Pancreas (tissue), 10 donors: ENCODE results near the gene ARL16. TPM values are rescaled to one million over a fixed set of nuclear protein-coding genes. Genes with fewer than 3 reads are reported as not detected.

Experiments used
- ATAC-seq, 4 donors: fragments of 200-7000 bp; cut with Tn5 transposase; one replicate each; pipeline versions ENCODE4 v1.8.0 to v1.9.1; 2020; ENCODE audit warnings: mild to moderate bottlenecking in 4 of 4, moderate library complexity in 4 of 4
- DNase-seq, 6 donors: peaks; one replicate each; pipeline ENCODE4 v3.0.0-alpha.2; 2020
- FAIRE-seq: peaks from 2 replicates; lab custom pipeline; 2012; peaks lifted over from hg19 to GRCh38; lab: Jason Lieb, UNC
- H3K27ac ChIP-seq, 4 donors: fragments of 200-600 bp; sonication (generic); 1 replicate in 3 of 4; 2 replicates in 1 of 4; pipeline versions ENCODE4 v1.5.0 to v1.8.0; 2020
- H3K27me3 ChIP-seq, 4 donors: fragments of 200-600 bp; one replicate each; pipeline ENCODE4 v1.8.0; 2021
- H3K36me3 ChIP-seq, 3 donors: fragments of 200-600 bp; sonication (generic) in 1 of 3; one replicate each; pipeline versions ENCODE4 v1.5.0 to v1.8.0; 2020 to 2021
- H3K4me1 ChIP-seq, 3 donors: fragments of 200-600 bp; one replicate each; pipeline ENCODE4 v1.8.0; 2021
- H3K4me3 ChIP-seq, 4 donors: fragments of 200-600 bp; sonication (generic) in 2 of 4; one replicate each; pipeline versions ENCODE4 v1.5.0 to v1.8.0; 2020 to 2021
- H3K9me3 ChIP-seq, 4 donors: fragments of 200-600 bp; one replicate each; pipeline ENCODE4 v1.8.0; 2021
- CTCF ChIP-seq, 4 donors: fragments of 200-600 bp; sonication (generic) in 3 of 4; IDR thresholded peaks; one replicate each; pipeline versions ENCODE4 v1.5.0 to v1.8.0; 2021; ENCODE audit warnings: antibody characterized with exemption in 4 of 4
- WGBS, 2 donors: extraction: QIAGEN DNeasy Blood & Tissue Kit; methylation state at CpG; one replicate each; pipeline ENCODE4 v1.1.7; 2013; 5-methylcytosine and 5-hydroxymethylcytosine counted together
- intact Hi-C, 3 donors: fragments of 100-400 bp; cut with DNase I; formaldehyde crosslinking; loops; one replicate each; pipeline versions ENCODE4 v1.11.1 to v1.14.2; 2022
- polyA plus RNA-seq, 2 donors: library from polyadenylated mRNA; stranded (reverse); fragments of 200-250 nt; gene quantifications; one replicate each; pipeline ENCODE4 v1.2.3, GENCODE V29; 2013
- total RNA-seq, 6 donors: library from RNA; stranded (reverse); fragmentation: NEBNext Ultra II Directional in 4 of 6; extraction: Animal tissue kit (Norgen Biotek cat#: 25700) in 4 of 6; gene quantifications; one replicate each; pipeline versions ENCODE4 v1.2.1 to v1.2.4, GENCODE V29; 2021 to 2023
- donor health status: healthy with polysubstance abuse.
- donor health status: DM: no; HTN: no; CAD: no; lungs with moderate emphysema.
- donor health status: DM: no; HTN: no; CAD: no.
- donor health status: control.
- donor health status: control.
- donor health status: Bipolar disorder and iron deficiency.
- donor health status: DM: yes; HTN: yes; CAD: no.
- donor health status: DM: no; HTN: no; CAD: no.
- donor health status: DM: no; HTN: no; CAD: no.
- donor health status: DM: yes; HTN: yes; CAD: no.

The ARL16 gene
- total and polyA plus RNA-seq, 8 donors = 10.5 to 119 (median 13.7) TPM

- H3K36me3 ChIP-seq = peaks cover 0 to 19% (median 5%) of the 10 kb centered on the region in 3 donors
- H3K4me1 ChIP-seq = peaks cover 5 to 22% (median 5%) of the 10 kb centered on the region in 3 donors
- TF ChIP-seq CTCF (IDR thresholded peaks at IDR 0.05) = no peak
- intact Hi-C loops = no loop called here
- H3K4me3 ChIP-seq = peak overlapping the region; percentile 94 to 98 (median 96)
- DNase-seq (peak in 1 of 6 donors; percentile 41), ATAC-seq (peak in 1 of 4 donors; percentile 20), FAIRE-seq (no peak)
- 14 to 15% methylated on average over 27 of the region's 27 CpGs for WGBS, 2 donors
- no peaks in the 10 kb centered on the region for H3K9me3 ChIP-seq
- peak overlapping the region; percentile 82 to 95 (median 87) for H3K27ac ChIP-seq
- no peaks in the 10 kb centered on the region for H3K27me3 ChIP-seq
Observed at GRCh38 chr17:81703747-81704654, 20.4 kb upstream of the ARL16 start.

GRCh38 chr17:81702934-81703746 is 19.5 kb upstream of the ARL16 start, which contains the start of gene MRPL12:
Gene MRPL12, plus strand, starts transcription at chr17:81703367. Its CDS starts 135 bp downstream, at chr17:81703502.
- FAIRE-seq (no peak), ATAC-seq (peak; percentile 93 to 97 (median 96)), DNase-seq (peak; percentile 91 to 97 (median 93))
- Histone ChIP-seq H3K9me3 (no peaks in the 10 kb centered on the region), H3K27ac (peak within 1 kb of the TSS; percentile 82 to 95 (median 87)), H3K4me3 (peak within 1 kb of the TSS; percentile 94 to 98 (median 96)), H3K36me3 (peaks cover 0 to 20% (median 7%) of the 10 kb centered on the region in 3 donors), H3K4me1 (peaks cover 5 to 22% (median 5%) of the 10 kb centered on the region in 3 donors), H3K27me3 (no peaks in the 10 kb centered on the region)
- peak in 2 of 4 donors; percentile 11 to 29 for TF ChIP-seq CTCF (IDR thresholded peaks at IDR 0.05)
- WGBS, 2 donors = 0% methylated on average over 100 to 102 of the region's 102 CpGs
- intact Hi-C loops = no loop called here

- no peak for ATAC-seq
Observed at GRCh38 chr17:81701288-81702071, 17.9 kb upstream of the ARL16 start.

More at GRCh38 chr17:81701288-81702071, 17.9 kb upstream of the ARL16 start:
- Histone ChIP-seq H3K9me3 (no peaks in the 10 kb centered on the region), H3K4me1 (peaks cover 5 to 22% (median 5%) of the 10 kb centered on the region in 3 donors), H3K27me3 (no peaks in the 10 kb centered on the region), H3K36me3 (peaks cover 0 to 15% (median 7%) of the 10 kb centered on the region in 3 donors), H3K4me3 (peak overlapping the region in 2 of 4 donors; percentile 94 to 98), H3K27ac (no peak overlapping the region)
- FAIRE-seq = no peak
- TF ChIP-seq CTCF (IDR thresholded peaks at IDR 0.05) = no peak
- DNase-seq = no peak
- WGBS, 2 donors = 54 to 56% methylated on average over 18 to 23 of the region's 23 CpGs
- intact Hi-C loops = no loop called here
